Measurements from ENCODE around the gene ACTL6A. TPM values are rescaled to one million over a fixed set of nuclear protein-coding genes. Genes with fewer than 3 reads are reported as not detected.
A peak's percentile ranks its signal among the peaks of the same experiment; 100 is the strongest.

The ACTL6A gene
- total RNA-seq, 1 experiment from 2014 or later, result 61.9 TPM

DNA sequence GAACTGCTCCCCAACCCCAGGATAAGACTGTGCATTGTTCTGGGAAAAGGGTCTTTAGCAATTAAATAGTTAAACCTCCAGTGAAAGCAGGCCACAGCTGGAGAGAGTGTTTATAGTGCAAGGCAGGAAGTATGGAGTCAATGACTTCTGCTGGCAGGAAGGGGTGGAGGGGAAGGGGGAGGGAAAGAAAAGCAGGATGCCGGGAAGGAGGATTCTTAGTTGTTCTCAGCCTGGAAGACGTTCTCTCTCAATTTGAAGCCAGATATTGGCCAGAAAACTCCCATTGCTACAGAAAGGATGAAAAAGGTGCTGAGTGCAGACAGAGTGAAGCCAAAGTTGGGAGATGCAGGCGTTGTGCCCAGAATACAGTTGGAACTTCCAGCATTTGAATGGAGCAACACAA is 35.7 kb upstream of the ACTL6A start:
- TF ChIP-seq CEBPB (IDR thresholded peaks at IDR 0.05; ENCODE audit: low read depth), result no peak
- no peak for TF ChIP-seq ZNF274 (IDR thresholded peaks at IDR 0.05; ENCODE audit: low read depth, low read length)
- no peak for TF ChIP-seq SP1 (IDR thresholded peaks at IDR 0.05; ENCODE audit: low read depth)
- TF ChIP-seq, protein P1, sequence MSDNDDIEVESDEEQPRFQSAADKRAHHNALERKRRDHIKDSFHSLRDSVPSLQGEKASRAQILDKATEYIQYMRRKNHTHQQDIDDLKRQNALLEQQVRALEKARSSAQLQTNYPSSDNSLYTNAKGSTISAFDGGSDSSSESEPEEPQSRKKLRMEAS (IDR thresholded peaks at IDR 0.05), result no peak
- no peak for TF ChIP-seq SIN3A (IDR thresholded peaks at IDR 0.05; ENCODE audit: low read depth)
- no peak for TF ChIP-seq YY1 (IDR thresholded peaks at IDR 0.05; ENCODE audit: extremely low read depth, insufficient replicate concordance, low read depth, low read length)
- no peak for TF ChIP-seq RAD21 (IDR thresholded peaks at IDR 0.05; ENCODE audit: low read depth)
- no peak for TF ChIP-seq FOSL1 (IDR thresholded peaks at IDR 0.05; ENCODE audit: low read depth)
- TF ChIP-seq POLR2A (IDR thresholded peaks at IDR 0.05; ENCODE audit: borderline replicate concordance, extremely low read depth, insufficient read depth, insufficient read length), result no peak
- TF ChIP-seq, protein P2, sequence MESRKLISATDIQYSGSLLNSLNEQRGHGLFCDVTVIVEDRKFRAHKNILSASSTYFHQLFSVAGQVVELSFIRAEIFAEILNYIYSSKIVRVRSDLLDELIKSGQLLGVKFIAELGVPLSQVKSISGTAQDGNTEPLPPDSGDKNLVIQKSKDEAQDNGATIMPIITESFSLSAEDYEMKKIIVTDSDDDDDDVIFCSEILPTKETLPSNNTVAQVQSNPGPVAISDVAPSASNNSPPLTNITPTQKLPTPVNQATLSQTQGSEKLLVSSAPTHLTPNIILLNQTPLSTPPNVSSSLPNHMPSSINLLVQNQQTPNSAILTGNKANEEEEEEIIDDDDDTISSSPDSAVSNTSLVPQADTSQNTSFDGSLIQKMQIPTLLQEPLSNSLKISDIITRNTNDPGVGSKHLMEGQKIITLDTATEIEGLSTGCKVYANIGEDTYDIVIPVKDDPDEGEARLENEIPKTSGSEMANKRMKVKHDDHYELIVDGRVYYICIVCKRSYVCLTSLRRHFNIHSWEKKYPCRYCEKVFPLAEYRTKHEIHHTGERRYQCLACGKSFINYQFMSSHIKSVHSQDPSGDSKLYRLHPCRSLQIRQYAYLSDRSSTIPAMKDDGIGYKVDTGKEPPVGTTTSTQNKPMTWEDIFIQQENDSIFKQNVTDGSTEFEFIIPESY (IDR thresholded peaks at IDR 0.05; ENCODE audit: extremely low read depth, insufficient replicate concordance, low read length), result no peak
- no peak for TF ChIP-seq EZH2phosphoT487 (IDR thresholded peaks at IDR 0.05; ENCODE audit: borderline replicate concordance)
- TF ChIP-seq JUND (IDR thresholded peaks at IDR 0.05), result no peak
- TF ChIP-seq CBX3 (IDR thresholded peaks at IDR 0.05; ENCODE audit: low read depth), result no peak
- TF ChIP-seq, protein P3, sequence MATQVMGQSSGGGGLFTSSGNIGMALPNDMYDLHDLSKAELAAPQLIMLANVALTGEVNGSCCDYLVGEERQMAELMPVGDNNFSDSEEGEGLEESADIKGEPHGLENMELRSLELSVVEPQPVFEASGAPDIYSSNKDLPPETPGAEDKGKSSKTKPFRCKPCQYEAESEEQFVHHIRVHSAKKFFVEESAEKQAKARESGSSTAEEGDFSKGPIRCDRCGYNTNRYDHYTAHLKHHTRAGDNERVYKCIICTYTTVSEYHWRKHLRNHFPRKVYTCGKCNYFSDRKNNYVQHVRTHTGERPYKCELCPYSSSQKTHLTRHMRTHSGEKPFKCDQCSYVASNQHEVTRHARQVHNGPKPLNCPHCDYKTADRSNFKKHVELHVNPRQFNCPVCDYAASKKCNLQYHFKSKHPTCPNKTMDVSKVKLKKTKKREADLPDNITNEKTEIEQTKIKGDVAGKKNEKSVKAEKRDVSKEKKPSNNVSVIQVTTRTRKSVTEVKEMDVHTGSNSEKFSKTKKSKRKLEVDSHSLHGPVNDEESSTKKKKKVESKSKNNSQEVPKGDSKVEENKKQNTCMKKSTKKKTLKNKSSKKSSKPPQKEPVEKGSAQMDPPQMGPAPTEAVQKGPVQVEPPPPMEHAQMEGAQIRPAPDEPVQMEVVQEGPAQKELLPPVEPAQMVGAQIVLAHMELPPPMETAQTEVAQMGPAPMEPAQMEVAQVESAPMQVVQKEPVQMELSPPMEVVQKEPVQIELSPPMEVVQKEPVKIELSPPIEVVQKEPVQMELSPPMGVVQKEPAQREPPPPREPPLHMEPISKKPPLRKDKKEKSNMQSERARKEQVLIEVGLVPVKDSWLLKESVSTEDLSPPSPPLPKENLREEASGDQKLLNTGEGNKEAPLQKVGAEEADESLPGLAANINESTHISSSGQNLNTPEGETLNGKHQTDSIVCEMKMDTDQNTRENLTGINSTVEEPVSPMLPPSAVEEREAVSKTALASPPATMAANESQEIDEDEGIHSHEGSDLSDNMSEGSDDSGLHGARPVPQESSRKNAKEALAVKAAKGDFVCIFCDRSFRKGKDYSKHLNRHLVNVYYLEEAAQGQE (IDR thresholded peaks at IDR 0.05; ENCODE audit: low read depth), result no peak
- TF ChIP-seq, protein P4, sequence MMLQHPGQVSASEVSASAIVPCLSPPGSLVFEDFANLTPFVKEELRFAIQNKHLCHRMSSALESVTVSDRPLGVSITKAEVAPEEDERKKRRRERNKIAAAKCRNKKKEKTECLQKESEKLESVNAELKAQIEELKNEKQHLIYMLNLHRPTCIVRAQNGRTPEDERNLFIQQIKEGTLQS (IDR thresholded peaks at IDR 0.05), result no peak
- TF ChIP-seq, protein P5, sequence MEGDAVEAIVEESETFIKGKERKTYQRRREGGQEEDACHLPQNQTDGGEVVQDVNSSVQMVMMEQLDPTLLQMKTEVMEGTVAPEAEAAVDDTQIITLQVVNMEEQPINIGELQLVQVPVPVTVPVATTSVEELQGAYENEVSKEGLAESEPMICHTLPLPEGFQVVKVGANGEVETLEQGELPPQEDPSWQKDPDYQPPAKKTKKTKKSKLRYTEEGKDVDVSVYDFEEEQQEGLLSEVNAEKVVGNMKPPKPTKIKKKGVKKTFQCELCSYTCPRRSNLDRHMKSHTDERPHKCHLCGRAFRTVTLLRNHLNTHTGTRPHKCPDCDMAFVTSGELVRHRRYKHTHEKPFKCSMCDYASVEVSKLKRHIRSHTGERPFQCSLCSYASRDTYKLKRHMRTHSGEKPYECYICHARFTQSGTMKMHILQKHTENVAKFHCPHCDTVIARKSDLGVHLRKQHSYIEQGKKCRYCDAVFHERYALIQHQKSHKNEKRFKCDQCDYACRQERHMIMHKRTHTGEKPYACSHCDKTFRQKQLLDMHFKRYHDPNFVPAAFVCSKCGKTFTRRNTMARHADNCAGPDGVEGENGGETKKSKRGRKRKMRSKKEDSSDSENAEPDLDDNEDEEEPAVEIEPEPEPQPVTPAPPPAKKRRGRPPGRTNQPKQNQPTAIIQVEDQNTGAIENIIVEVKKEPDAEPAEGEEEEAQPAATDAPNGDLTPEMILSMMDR (IDR thresholded peaks at IDR 0.05 in 2 of 3, conservative IDR thresholded peaks at IDR 0.05 in 1 of 3; ENCODE audit: borderline replicate concordance in 1 of 3, insufficient read depth in 1 of 3, low read depth in 2 of 3, low read length in 2 of 3), result no peak
- TF ChIP-seq POLR2AphosphoS5 (IDR thresholded peaks at IDR 0.05; ENCODE audit: low read depth, low read length), result no peak
- TF ChIP-seq ZFX (IDR thresholded peaks at IDR 0.05), result no peak
- TF ChIP-seq ELF1 (IDR thresholded peaks at IDR 0.05; ENCODE audit: borderline replicate concordance, low read depth), result no peak
- no peak for TF ChIP-seq TCF7L2 (IDR thresholded peaks at IDR 0.05; ENCODE audit: borderline replicate concordance, extremely low read depth, insufficient read depth, insufficient read length)
- Histone ChIP-seq H3K27me3 (ENCODE audit: insufficient read depth, low read length) (no peaks in the 10 kb centered on the region), H3K27ac (ENCODE audit: low read depth, low read length) (no peak overlapping the region), H3K9me3 (ENCODE audit: control insufficient read depth in 1 of 2, insufficient read depth in 1 of 2, low read depth in 1 of 2, low read length in 2 of 2) (no peaks in the 10 kb centered on the region), H3K36me3 (ENCODE audit: control insufficient read depth in 1 of 2, insufficient read depth in 2 of 2, low read length in 2 of 2) (no peaks in the 10 kb centered on the region), H3K4me2 (ENCODE audit: low read length) (peak overlapping the region; percentile 45), H4K20me1 (ENCODE audit: insufficient read depth) (no peaks in the 10 kb centered on the region), H3K4me1 (ENCODE audit: control insufficient read depth in 1 of 2, insufficient read depth in 2 of 2, low read length in 2 of 2) (peaks cover 3 to 8% of the 10 kb centered on the region in 2 experiments; a peak in 2 of 4 replicates), H3K79me2 (ENCODE audit: insufficient read depth, low read length) (no peaks in the 10 kb centered on the region), H3K4me3 (replicated peaks in 1 of 2; ENCODE audit: low read depth in 1 of 2, low read length in 2 of 2) (no peak overlapping the region), H3K9ac (ENCODE audit: low read length) (no peak overlapping the region), H3K9me2 (ENCODE audit: insufficient read depth) (no peaks in the 10 kb centered on the region), H2AFZ (ENCODE audit: low read depth, low read length, poor library complexity, severe bottlenecking) (peak overlapping the region; percentile 95)
- CTCF ChIA-PET, result no interaction called here
- intact Hi-C loops (cut with micrococcal nuclease), result no loop called here
- BruUV-seq (replicated peaks), result no TSS peak
- DNase-seq (ENCODE audit: low read depth, low spot score) (no peak), ATAC-seq (peak; percentile 69; the same call in 1 of the 2 replicates)
- RAD21 ChIA-PET (ENCODE audit: low non-redundant PET in 1 of 2, low total read pairs in 2 of 2, uncharacterized antibody in 2 of 2, unreplicated experiment in 2 of 2), result no interaction called here
- POLR2A ChIA-PET, result no interaction called here

All from HCT116 (cell line).